Thoracic aorta (tissue), 2 donors: Measurements from ENCODE around the gene MZT2A. TPM values are rescaled to one million over a fixed set of nuclear protein-coding genes. Genes with fewer than 3 reads are reported as not detected.
"Not testable (repeated sequence)": the region's sequence is repeated elsewhere in the genome, so short reads cannot be mapped to it uniquely, and the experiment has no call there.

Experiments used
- ATAC-seq: fragments of 150-250 bp; one replicate; pipeline ENCODE4 v1.8.0; 2017; ENCODE audit warnings: low read depth; ENCODE audit not compliant: insufficient number of reproducible peaks, low FRiP score
- DNase-seq: peaks from one replicate; pipeline ENCODE4 v3.0.0-alpha.2; 2020; ENCODE audit warnings: low spot score
- H3K27ac ChIP-seq, 2 donors: fragments of 200-600 bp; sonication (generic); 1 replicate in 1 of 2; 2 replicates in 1 of 2; pipeline ENCODE4 v1.5.1; 2016; ENCODE audit warnings: mild to moderate bottlenecking in 2 of 2, moderate library complexity in 2 of 2
- H3K27me3 ChIP-seq: fragments of 200-600 bp; sonication (generic); replicated peaks from 2 replicates; pipeline ENCODE4 v1.6.0; 2016; ENCODE audit warnings: mild to moderate bottlenecking; ENCODE audit not compliant: insufficient read depth
- H3K36me3 ChIP-seq: fragments of 200-600 bp; sonication (generic); one replicate; pipeline ENCODE4 v1.5.1; 2016
- H3K4me1 ChIP-seq, 2 donors: fragments of 200-600 bp; sonication (generic); 1 replicate in 1 of 2; 2 replicates in 1 of 2; pipeline versions ENCODE4 v1.5.1 to v1.6.0; 2016; ENCODE audit warnings: low read depth in 2 of 2, mild to moderate bottlenecking in 1 of 2; ENCODE audit not compliant: control insufficient read depth in 1 of 2
- H3K4me3 ChIP-seq: fragments of 200-600 bp; sonication (generic); 2 replicates; pipeline ENCODE4 v1.5.1; 2016; ENCODE audit warnings: mild to moderate bottlenecking
- H3K9me3 ChIP-seq: fragments of 200-600 bp; sonication (generic); 2 replicates; pipeline ENCODE4 v1.5.1; 2016
- CTCF ChIP-seq: fragments of 200-600 bp; sonication (generic); IDR thresholded peaks from one replicate; pipeline ENCODE4 v1.5.1; 2019; ENCODE audit warnings: antibody characterized with exemption
- total RNA-seq, 2 donors: library from RNA; depleted of rRNA; stranded (reverse); fragments of >200 nt; gene quantifications; one replicate each; pipeline versions ENCODE4 v1.1.0 to v1.2.3, GENCODE V29; 2016

The MZT2A gene
- total RNA-seq, 2 donors from 2014 or later = 43.3 to 49.5 TPM

- H3K27me3 ChIP-seq = no peaks in the 10 kb centered on the region
- H3K27ac ChIP-seq = no peak overlapping the region
- H3K9me3 ChIP-seq = no peaks in the 10 kb centered on the region
- ATAC-seq = no peak
- no peaks in the 10 kb centered on the region for H3K4me1 ChIP-seq
- TF ChIP-seq CTCF = no peak
- H3K4me3 ChIP-seq = no peak overlapping the region
- no peak for DNase-seq
- H3K36me3 ChIP-seq = peaks cover 24% of the 10 kb centered on the region
These were observed 28.3 kb upstream of the MZT2A start for GRCh38 chr2:131520526-131520925.

GRCh38 chr2:131519871-131520470 lies 27.8 kb upstream of the MZT2A start:
- H3K27me3 ChIP-seq, ATAC-seq, H3K4me1 ChIP-seq, DNase-seq, H3K27ac ChIP-seq, H3K4me3 ChIP-seq, H3K9me3 ChIP-seq: not testable (repeated sequence)
- H3K36me3 ChIP-seq = peaks cover 24% of the 10 kb centered on the region

GRCh38 chr2:131519466-131519865 lies 27.3 kb upstream of the MZT2A start:
- no peak for TF ChIP-seq CTCF
- Histone ChIP-seq H3K4me1 (no peaks in the 10 kb centered on the region), H3K27me3 (no peaks in the 10 kb centered on the region), H3K36me3 (peaks cover 24% of the 10 kb centered on the region), H3K27ac (no peak overlapping the region), H3K9me3 (no peaks in the 10 kb centered on the region), H3K4me3 (no peak overlapping the region)
- ATAC-seq (no peak), DNase-seq (no peak)

- peaks cover 28% of the 10 kb centered on the region for H3K36me3 ChIP-seq
These were observed 26.3 kb upstream of the MZT2A start for GRCh38 chr2:131518531-131518930.

GRCh38 chr2:131517856-131518255 lies 25.7 kb upstream of the MZT2A start:
- ATAC-seq, H3K27ac ChIP-seq, DNase-seq, H3K4me1 ChIP-seq, H3K9me3 ChIP-seq, H3K4me3 ChIP-seq, H3K27me3 ChIP-seq: not testable (repeated sequence)
- peaks cover 28% of the 10 kb centered on the region for H3K36me3 ChIP-seq

More at GRCh38 chr2:131518531-131518930, 26.3 kb upstream of the MZT2A start:
- not testable (repeated sequence) for H3K27me3 ChIP-seq, H3K4me3 ChIP-seq, DNase-seq, H3K27ac ChIP-seq, H3K4me1 ChIP-seq, H3K9me3 ChIP-seq, ATAC-seq

GRCh38 chr2:131517106-131517831 lies 25.1 kb upstream of the MZT2A start:
- DNase-seq (no peak), ATAC-seq (no peak)
- TF ChIP-seq CTCF = no peak
- H3K36me3 ChIP-seq = peaks cover 28% of the 10 kb centered on the region
- H3K4me1 ChIP-seq = no peaks in the 10 kb centered on the region
- H3K4me3 ChIP-seq = no peak overlapping the region
- H3K27me3 ChIP-seq = no peaks in the 10 kb centered on the region
- no peak overlapping the region for H3K27ac ChIP-seq
- H3K9me3 ChIP-seq = no peaks in the 10 kb centered on the region

- H3K27ac ChIP-seq, H3K4me1 ChIP-seq, DNase-seq, ATAC-seq, H3K27me3 ChIP-seq, H3K9me3 ChIP-seq, H3K4me3 ChIP-seq: not testable (repeated sequence)
- H3K36me3 ChIP-seq = peaks cover 28% of the 10 kb centered on the region
These were observed 24.4 kb upstream of the MZT2A start for GRCh38 chr2:131516621-131517020.
